ENCODE data around the gene TMBIM1.

GRCh38 chr2:218236829-218237228, 55.5 kb downstream of the TMBIM1 start:
- TF ChIP-seq CTCF (IDR thresholded peaks at IDR 0.05; ENCODE audit: extremely low read depth in 1 of 2, insufficient read depth in 1 of 2, low read depth in 1 of 2, low read length in 2 of 2) = no peak
- TF ChIP-seq POLR2AphosphoS5 (IDR thresholded peaks at IDR 0.05; ENCODE audit: insufficient read depth, low read depth, low read length) = no peak
- no peak for TF ChIP-seq EZH2 (IDR thresholded peaks at IDR 0.05; ENCODE audit: borderline replicate concordance, low read depth, low read length, severe bottlenecking)
- TF ChIP-seq POLR2A (IDR thresholded peaks at IDR 0.05; ENCODE audit: low read depth, low read length) = no peak
- no peak for TF ChIP-seq FOS (IDR thresholded peaks at IDR 0.05; ENCODE audit: borderline replicate concordance, insufficient read depth, low read length)
- no peak for TF ChIP-seq MYC (IDR thresholded peaks at IDR 0.05; ENCODE audit: low read depth, low read length)
- no peak for TF ChIP-seq MAX (IDR thresholded peaks at IDR 0.05; ENCODE audit: insufficient read depth, insufficient read length)
- TF ChIP-seq JUN (IDR thresholded peaks at IDR 0.05; ENCODE audit: borderline replicate concordance, insufficient read depth, insufficient read length, low read depth) = no peak
